Germinal center (tissue), 1 donor: ENCODE results near the gene CSNK1G1.
"Not testable (repeated sequence)": the region's sequence is repeated elsewhere in the genome, so short reads cannot be mapped to it uniquely, and the experiment has no call there.

Experiments used
- DNase-seq: peaks from one replicate; pipeline ENCODE4 v3.0.0; 2012; ENCODE audit warnings: mixed read lengths, low spot score

CSNK1G1 gene

GRCh38 chr15:64237677-64238076 is 118.3 kb downstream of the CSNK1G1 start:
- DNase-seq: no peak

GRCh38 chr15:64236156-64236894 is 119.6 kb downstream of the CSNK1G1 start:
- DNase-seq: no peak

- DNase-seq: no peak
These were observed 120.4 kb downstream of the CSNK1G1 start for GRCh38 chr15:64235552-64235951.

GRCh38 chr15:64233299-64233698 is 122.7 kb downstream of the CSNK1G1 start:
- no peak for DNase-seq

- no peak for DNase-seq
These were observed 123.6 kb downstream of the CSNK1G1 start for GRCh38 chr15:64232400-64232799.

- DNase-seq: no peak
These were observed 126.7 kb downstream of the CSNK1G1 start for GRCh38 chr15:64229129-64229724.

GRCh38 chr15:64225804-64226203 is 130.2 kb downstream of the CSNK1G1 start:
- DNase-seq: no peak

GRCh38 chr15:64224511-64224910 is 131.5 kb downstream of the CSNK1G1 start:
- no peak for DNase-seq

- DNase-seq: no peak
These were observed 132.1 kb downstream of the CSNK1G1 start for GRCh38 chr15:64223882-64224281.

- DNase-seq: no peak
These were observed 133.2 kb downstream of the CSNK1G1 start for GRCh38 chr15:64222573-64223366.

- DNase-seq: not testable (repeated sequence)
These were observed 134.1 kb downstream of the CSNK1G1 start for GRCh38 chr15:64221911-64222310.

GRCh38 chr15:64217429-64217750 is 138.6 kb downstream of the CSNK1G1 start:
- not testable (repeated sequence) for DNase-seq

GRCh38 chr15:64216730-64217428 is 139.1 kb downstream of the CSNK1G1 start:
- DNase-seq: no peak

GRCh38 chr15:64216196-64216595 is 139.8 kb downstream of the CSNK1G1 start:
- DNase-seq: no peak

GRCh38 chr15:64213646-64214045 is 142.3 kb downstream of the CSNK1G1 start:
- DNase-seq: no peak

- DNase-seq: no peak
These were observed 144.3 kb downstream of the CSNK1G1 start for GRCh38 chr15:64211696-64212095.

- DNase-seq: no peak
These were observed 145.6 kb downstream of the CSNK1G1 start for GRCh38 chr15:64210371-64210770.

- DNase-seq: peak; percentile 12
These were observed 146.2 kb downstream of the CSNK1G1 start for GRCh38 chr15:64209680-64210334.

- no peak for DNase-seq
These were observed 150.8 kb downstream of the CSNK1G1 start for GRCh38 chr15:64205202-64205601.

- DNase-seq: no peak
These were observed 158.5 kb downstream of the CSNK1G1 start for GRCh38 chr15:64197425-64197824.

- DNase-seq: no peak
These were observed 162.0 kb downstream of the CSNK1G1 start for GRCh38 chr15:64193971-64194370.
